Activated CD4-positive, alpha-beta T cell treated with anti-CD3 and anti-CD28 coated beads, Interleukin-10, Interleukin-2, amounts not matched to agents 100 ng/mL and 50 ng/mL, durations not matched to agents 16 hours and 8 hours (primary cell): ENCODE data around the gene LDB3.

Experiments used
- DNase-seq: peaks from one replicate; pipeline ENCODE4 v3.0.0-alpha.2; 2020

Gene LDB3

DNA sequence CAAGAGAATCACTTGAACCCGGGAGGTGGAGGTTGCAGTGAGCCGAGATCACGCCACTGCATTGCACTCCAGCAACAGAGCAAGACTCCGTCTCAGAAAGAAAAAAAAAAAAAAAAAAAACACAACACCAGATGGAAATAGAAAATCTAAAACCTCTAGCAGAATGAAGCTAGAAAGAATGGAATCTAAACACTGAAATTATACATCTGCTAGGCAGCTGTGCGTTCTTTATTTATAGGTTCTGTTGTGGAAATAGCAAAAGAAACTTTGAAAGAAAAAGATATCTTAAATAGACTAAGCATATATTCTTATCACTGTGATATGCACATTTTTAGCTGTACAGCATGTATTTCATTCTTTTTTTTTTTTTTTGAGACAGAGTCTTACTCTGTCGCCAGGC is 105.2 kb downstream of the LDB3 start:
- DNase-seq, result no peak

DNA sequence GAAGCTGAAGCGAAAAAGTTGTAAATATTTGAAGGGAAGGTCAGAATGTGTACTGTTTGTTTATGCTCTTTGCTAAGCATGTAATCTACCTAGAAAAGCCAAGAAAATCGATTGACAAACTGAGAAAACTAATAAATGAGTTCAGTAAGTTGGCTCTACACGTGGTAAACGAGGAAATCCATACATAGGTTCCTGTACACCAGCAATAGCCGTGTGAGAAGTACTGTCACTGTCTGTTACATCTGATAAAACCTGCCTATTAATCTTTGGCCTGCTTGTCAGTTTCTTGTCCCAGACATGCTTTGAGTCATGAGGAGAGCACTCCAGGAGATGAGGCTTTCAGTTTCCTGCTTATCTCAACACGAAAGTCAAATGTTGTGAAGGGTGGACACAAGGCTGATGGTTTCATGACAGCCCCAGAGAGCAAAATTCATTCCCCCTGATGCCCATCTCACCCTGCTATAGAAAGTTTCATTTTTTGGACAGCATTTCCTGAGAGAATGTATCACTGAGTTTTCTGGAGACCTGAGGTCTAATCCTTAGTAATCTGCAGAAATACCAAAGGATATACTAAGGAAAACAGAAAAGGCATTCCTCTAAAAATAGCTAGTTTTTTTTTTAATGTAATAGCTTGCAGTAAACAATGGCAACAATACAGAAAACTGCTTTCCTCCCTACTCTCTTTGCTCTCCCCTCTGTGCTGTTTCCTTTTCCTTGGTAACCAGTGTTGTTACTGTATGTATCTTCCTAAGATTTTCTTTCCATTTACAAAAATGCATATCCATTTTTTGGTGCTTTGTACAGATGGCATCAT is 107.0 kb downstream of the LDB3 start:
- peak; percentile 59 for DNase-seq

DNA sequence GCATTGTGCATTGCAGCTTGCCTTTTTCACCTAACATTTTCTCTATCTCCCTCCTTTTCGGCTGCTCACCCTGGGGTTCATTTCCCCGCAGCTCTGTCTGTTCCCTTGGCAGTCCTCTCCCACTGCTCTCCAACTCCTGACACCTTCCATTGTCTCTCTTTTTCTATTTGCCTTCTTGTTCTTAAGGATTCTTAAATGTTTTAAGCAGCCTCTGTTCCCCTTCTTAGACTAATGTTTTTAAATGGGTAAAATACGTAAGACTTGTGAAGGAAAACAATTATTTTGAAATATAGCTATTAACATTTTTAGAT is 107.5 kb downstream of the LDB3 start:
- no peak for DNase-seq

DNA sequence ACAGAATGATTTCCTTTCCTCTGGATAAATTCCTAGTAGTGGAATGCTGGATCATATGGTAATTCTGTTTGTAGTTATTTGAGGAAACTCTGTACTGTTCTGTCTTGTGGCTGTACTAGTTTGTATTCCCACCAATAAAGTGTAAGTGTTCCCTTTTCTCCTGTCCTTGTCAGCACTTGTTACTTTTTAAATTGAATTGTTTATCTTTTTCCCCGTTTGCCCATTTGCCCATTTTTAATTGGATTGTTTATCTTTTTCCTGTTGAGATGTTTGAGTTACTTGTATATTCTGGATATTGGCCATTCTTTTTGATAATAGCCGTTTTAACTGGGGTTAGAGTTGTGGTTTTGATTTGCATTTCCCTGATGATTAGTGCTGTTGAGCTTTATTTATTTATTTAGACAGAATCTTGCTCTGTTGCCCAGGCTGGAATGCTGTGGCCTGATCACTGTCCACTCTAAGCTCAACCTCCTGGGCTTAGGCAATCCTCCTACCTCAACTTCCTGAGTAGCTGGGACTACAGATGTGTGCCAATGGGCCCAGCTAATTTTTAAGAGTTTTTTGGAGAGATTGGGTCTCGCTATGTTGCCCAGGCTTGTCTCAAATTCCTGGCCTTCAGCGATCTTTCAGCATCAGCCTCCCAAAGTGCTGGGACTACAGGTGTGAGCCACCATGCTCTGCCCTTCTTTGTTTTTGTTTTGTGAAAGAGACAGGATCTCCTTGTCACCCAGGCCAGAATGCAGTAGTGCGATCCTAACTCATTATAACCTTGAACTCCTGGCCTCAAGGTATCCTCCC is 111.1 kb downstream of the LDB3 start:
- DNase-seq, result no peak

DNA sequence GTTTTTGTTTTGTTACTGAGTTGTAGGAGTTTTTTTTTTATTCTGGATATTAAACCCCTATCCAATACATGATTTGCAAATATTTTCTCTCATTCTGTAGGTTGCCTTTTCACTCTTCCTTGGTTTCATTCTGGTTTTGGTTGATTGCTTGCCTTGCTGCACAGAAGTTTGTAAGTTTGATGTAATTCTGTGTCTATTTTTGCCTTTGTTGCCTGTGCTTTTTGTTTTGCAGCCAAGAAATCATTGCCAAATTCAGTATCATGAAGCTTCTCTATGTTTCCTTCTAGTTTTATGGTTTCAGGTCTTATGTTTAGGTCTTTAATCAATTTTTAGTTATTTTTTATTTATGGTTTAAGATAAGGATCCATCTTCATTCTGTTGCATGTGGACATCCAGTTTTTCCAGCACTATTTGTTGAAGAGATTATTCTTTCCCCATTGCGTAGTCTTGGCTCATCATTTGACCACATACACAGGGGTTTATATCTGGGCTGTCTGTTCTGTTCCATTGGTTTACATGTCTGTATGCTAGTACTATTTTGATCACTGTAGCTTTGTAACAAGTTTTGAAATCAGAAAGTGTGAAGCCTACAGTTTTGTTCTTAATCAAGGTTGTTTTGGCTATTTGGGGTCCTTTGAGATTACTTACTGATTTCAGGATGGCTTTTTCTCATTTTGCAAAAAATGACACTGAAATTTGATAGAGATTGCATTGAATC is 114.5 kb downstream of the LDB3 start:
- DNase-seq, result peak; percentile 70

DNA sequence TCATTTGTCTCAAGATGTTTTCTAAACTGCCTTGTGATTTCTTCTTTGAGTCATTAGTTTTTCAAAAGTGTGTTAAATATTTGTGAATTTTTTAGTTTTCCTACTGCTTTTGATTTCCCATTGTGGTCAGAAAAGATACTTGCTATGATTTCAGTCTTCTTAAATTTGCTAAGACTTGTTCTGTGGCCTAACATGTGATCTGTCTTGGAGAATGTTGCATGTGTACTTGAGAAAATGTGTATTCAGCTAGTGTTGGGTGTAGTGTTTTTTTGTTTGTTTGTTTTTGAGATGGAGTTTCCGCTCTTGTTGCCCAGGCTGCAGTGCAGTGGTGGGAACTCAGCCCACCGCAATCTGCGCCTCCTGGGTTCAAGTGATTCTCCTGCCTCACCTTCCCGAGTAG is 116.7 kb downstream of the LDB3 start:
- no peak for DNase-seq
